Eye (tissue), 1 donor: Measurements from ENCODE around the gene RBM4B.

ENCODE experiments used
- DNase-seq: peaks from one replicate; pipeline ENCODE4 v3.0.0-alpha.2; 2015

Gene RBM4B

DNA sequence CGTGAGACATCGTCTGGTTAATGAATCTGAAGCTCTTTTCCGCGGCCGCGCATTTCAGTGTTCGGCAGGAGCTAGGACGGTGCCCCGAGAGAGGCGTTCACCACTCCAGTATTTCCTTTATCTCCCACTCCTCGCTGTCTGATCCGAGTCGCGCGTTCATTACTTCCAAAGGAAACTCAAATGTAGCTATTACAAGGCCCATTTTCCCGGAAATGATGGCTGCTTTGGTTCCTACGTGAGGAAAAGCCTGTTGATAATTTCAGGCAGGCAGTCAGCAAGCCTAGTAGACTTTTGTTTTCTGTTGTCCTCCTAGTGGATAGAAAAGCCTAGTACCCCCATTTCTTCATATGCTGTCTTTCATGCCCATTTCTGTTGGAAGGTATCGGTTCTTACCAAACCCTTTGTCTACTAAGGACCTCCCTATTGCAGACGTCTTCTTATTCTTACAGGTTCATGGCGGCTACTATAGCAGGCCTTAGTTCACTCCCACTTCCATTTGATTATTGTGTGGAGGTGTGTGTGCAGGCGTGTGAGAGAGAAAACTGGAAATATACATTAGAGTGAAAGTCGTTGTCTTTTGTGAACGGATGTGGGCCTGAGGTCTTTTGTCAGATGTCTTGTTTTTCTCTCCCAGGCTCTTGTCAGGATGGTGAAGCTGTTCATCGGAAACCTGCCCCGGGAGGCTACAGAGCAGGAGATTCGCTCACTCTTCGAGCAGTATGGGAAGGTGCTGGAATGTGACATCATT is 38.4 kb downstream of the RBM4B start:
- peak; percentile 80 for DNase-seq

DNA sequence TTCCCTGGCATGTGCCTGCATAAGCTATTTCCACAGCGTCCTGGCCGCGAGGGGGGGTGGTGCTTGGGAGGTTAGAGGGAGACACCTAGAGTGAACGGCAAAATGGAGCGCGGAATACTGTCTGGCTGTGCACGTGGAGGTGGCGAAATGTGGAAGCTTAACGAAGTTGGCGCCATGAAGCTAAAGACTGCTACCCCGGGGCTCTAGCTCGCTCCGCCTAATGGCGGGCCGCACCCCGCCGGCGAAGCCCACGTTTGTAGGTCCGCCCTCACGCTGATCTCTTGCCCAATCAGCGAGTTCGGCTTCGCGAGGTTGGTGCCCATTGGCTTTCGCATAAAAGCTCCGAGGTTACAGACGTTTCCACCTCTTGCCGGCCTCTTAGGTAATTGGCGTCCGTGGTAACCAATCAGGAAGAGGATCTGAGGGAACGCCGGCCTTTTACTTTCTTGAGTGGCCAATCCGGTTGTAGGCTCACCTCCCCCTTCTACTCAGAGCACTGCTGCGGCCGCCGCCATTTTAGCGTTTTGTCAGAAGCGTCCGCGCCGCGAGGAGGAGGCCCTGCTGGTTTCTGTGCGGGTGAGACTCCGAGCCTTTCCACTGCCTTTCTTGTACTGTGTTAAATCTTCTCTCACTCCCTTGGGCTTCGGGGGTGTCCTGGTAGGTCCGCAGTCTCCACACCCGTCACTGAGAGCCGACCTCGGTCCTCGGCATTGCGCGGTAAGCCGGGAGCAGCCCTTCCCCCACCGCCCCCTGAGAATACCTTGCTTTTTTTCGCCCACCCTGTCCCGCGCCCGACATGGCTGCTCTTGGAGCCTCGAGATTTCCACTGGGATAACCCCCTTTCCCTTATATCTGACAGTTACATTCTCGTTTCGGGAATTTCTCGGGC is 39.3 kb downstream of the RBM4B start, which contains the start of gene RBM4:
TSS of gene RBM4 (plus strand) at position 527 of the 889 bp plus-strand sequence. CDS start 1,009 bp downstream, outside the sequence.
- DNase-seq: peak; percentile 100

DNA sequence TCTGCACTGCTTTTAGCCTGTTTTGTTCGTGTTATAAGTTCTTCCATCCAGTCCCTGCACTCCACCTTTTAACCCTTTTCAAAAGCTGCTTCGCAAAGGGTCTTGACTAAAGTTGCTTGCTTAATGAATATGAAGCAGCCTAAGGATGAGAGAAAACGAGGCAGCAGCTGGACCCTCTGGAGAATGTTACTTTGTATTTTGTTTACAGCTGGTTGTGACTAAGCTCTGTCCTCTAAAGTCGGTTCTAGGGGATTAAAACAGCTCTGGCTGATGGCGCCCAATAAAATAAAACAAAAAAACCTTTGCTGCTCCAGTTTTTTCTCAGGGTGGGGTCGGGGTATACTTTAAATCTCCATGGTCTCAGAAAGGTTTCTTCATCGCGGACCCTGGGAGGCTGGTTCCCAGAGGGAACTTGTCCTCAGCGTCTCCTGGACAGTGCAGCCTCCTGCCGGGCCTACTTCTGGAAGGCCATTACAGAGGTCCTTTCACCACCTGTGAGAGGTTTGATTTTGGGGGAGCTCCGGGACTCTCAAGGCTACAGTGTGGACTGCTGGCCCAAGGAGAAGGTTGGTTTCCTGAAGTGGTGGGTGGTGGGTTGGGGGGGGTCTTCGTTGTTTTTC is 40.0 kb downstream of the RBM4B start:
- DNase-seq: peak; percentile 40

DNA sequence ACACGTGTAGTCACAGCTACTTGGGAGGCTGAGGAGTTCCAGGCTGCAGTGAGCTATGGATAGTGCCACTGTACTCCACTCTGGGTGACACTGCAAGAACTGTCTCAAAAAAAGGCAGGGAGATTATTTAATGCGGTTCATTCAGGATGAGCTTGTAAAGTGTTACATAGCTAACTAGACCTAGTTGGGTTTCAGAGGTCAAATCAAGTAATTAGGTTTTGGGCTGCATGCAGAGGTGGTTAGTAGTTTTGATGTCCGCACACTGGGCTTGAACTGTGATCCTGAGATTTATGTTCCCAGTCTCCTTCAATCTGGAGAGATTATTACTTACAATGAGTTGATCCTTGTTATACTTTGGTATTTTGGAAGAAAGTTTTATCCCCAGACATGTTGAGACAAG is 41.3 kb downstream of the RBM4B start:
- DNase-seq: no peak

DNA sequence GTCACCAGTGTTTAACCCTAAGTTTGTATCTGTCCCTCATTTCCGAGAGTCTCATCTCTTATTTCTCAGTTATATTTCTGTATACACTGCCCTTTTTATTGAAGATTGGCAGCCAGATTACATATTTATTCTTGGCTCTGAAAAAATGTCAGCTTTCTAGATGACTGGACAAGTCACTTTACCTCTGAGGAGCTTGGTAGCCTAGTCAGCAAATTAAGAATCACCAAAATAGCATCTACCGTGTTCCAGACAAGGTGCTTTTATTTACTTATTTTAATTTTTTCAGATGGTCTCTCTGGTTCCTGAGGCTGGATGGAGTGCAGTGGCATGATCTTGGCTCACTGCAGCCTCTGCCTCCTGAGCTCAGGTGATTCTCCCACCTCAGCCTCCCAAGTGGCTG is 44.7 kb downstream of the RBM4B start:
- no peak for DNase-seq

DNA sequence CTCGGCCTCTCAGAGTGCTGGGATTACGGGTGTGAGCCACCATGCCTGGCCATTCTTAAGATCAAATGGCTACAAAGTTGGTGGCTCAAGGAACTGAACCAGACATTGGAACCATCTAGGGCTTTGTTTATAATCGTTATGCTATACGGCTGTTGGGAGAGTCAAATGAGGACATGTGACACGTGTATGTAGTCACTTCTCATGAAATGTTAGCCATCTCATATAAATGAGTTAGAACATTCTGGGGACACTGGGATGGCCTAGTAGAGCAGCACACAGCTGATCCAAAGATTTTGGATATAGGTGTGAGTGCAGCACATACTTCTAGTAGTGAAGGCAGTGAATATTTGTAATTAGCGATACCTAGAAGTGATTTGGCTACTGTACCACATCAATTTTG is 45.8 kb downstream of the RBM4B start:
- no peak for DNase-seq

DNA sequence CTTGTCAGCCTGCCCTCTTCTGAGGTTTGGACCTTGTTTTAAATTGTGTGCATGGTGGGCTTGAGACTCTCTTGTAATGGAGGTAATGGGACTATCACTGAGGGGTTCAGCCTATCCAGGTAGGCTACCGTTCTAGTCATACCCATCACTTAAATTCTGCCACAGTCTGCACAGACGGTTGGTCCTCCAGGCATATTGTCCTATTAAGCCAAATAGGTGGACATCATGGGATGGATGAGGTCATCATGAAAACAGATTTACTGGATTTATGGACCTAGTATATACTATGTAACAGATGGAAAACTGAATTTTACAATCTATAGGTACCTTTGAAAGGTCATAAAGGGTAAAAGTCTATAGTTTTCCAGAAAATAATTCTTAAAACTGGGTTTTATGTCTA is 48.3 kb downstream of the RBM4B start:
- DNase-seq: no peak

DNA sequence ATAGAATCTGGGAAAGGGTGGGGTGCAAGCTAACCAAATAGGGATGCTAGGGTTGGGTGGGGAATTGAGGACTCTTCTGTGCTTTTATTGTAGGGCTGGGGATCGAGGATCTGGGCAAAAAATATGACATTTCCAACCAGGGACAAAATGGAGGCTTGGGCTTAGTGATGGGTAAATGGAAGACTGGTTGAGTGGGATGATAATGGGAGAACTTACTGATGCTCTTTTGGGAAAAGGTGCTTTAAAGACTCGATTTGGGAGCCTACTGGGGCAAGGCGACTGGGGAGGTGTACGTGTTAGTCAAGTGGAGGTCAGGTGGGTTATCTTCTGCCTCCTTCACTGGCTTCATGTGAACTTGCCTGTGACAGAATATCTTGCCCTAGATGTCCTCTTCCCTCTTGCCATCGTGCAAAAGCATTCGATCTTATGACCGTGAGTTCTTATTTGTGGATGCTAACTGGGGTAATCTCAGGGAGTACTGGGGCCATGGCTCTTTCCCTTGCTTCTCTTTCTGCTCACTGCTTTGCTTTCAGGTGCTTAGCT is 49.6 kb downstream of the RBM4B start:
- no peak for DNase-seq

DNA sequence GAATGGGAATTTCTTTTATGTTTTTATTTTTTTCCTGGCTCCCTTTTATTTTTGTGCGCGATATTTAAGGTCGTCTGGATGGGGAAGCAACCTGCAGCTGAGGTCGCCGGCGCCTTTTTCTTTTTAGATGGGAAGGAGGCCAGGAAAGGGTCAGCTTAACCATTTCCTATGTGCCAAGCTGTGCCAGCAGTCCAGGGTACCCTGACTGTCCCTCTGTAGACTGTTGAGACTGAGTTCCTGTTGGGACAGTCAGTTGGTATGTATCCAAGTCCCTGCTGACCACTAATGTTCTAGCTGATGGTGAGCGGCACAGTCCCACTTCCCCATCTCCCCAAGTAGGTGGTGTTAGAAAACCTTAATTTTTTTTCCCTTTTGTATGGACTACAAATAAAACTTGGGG is 50.8 kb downstream of the RBM4B start:
- DNase-seq: no peak

DNA sequence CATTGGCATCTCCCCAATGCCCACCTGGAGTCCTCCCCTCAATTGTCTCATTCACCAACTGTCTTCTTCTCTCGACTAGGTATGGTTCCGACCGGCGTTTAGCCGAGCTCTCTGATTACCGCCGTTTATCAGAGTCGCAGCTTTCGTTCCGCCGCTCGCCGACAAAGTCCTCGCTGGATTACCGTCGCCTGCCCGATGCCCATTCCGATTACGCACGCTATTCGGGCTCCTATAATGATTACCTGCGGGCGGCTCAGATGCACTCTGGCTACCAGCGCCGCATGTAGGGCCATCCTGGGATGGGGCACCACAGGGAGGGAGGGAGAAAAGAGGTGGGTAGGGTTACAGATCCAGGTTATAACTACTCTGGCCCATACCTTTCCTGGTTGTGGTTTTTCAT is 51.3 kb downstream of the RBM4B start:
- DNase-seq: no peak

DNA sequence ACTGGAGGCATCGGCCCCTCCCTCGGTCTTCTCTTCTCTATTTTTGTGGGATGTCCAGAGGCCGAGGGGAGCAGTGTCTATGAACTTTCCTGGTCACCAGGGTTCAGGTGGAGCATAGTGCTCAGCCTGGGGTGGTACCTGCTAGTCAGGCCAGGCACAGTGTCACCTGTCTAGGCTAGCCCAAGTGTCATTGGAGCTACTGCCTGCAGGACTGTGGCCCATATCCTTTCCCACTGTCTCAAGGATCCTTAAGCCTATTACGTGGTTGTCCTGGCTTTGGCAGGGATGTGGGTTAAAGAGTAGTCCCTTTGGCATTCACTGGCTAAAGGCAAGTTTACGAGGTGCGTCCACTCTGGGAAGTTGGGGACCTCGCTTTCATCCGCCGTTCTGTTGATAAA is 51.9 kb downstream of the RBM4B start:
- no peak for DNase-seq

DNA sequence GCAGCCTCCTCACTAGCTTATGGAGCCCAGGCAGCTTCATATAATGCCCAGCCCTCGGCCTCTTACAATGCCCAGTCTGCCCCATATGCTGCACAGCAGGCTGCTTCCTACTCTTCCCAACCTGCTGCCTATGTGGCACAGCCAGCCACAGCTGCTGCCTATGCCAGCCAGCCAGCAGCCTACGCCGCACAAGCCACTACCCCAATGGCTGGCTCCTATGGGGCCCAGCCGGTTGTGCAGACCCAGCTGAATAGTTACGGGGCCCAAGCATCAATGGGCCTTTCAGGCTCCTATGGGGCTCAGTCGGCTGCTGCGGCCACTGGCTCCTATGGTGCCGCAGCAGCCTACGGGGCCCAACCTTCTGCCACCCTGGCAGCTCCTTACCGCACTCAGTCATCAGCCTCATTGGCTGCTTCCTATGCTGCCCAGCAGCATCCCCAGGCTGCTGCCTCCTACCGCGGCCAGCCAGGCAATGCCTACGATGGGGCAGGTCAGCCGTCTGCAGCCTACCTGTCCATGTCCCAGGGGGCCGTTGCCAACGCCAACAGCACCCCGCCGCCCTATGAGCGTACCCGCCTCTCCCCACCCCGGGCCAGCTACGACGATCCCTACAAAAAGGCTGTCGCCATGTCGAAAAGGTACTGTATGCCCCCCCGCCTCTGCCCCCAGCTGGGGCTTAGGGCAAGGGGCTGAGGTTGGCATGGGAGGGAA is 52.5 kb downstream of the RBM4B start:
- no peak for DNase-seq

DNA sequence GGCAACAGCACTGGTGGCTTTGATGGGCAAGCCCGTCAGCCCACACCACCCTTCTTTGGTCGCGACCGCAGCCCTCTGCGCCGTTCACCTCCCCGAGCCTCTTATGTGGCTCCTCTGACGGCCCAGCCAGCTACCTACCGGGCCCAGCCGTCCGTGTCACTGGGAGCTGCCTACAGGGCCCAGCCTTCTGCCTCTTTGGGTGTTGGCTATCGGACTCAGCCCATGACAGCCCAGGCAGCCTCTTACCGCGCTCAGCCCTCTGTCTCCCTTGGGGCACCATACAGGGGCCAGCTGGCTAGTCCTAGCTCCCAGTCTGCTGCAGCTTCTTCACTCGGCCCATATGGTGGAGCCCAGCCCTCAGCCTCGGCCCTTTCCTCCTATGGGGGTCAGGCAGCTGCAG is 53.2 kb downstream of the RBM4B start:
- DNase-seq: no peak

DNA sequence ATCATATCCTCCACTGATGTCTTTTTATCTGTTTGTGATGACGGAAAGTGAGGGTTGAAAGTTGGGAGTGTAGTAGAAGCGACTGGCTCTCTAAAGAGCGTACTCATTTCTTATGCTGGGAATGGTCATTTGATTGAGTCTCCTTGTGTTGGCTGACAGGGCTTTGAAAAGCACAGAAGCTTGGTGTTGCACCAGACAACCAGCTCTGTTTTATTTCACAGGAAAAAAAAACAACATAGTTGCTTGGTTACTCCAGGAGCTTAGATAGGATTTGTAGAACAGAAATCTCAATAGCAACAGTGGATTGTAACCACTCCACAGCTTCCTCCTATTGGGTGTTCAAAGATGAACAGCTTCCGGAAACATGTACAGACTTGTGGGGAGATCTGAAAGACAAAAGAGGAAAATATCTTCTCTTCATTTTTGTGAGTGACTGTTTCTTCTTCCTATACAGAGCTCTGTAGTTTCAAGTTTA is 58.6 kb downstream of the RBM4B start:
- no peak for DNase-seq

DNA sequence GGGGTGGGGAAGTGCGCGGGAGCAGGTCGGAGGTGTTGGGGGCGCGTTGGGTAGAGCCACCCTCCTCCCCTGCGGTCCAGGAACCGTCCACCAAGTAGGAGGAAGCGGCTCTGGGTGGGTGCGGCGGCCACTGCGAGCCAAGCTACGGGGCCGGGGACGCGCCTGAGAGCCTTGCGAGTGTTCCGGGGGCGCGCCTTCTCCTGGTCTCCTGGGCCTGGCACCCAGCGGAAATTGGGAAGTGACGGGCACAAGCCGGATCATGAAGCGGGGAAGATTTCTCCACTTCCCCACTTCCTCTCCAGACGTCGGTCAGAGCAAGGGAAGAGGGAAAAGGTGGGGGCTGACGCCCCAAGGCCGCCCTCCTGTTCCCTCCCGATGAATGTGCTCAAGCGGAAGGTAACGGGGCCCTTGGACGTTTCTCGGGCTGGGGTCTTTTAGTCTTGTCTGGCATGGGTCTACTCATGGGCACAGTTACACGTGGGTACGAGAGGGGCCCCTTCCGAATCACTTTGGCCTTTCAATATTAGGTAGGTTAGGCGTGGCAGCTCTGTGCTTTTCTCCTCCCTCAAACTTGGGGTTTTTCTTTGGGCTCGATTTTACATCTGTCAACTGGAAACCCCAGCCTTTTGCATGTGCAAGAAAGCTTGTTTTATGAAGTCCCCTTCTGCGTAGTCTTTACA is 60.4 kb downstream of the RBM4B start:
- DNase-seq: no peak

DNA sequence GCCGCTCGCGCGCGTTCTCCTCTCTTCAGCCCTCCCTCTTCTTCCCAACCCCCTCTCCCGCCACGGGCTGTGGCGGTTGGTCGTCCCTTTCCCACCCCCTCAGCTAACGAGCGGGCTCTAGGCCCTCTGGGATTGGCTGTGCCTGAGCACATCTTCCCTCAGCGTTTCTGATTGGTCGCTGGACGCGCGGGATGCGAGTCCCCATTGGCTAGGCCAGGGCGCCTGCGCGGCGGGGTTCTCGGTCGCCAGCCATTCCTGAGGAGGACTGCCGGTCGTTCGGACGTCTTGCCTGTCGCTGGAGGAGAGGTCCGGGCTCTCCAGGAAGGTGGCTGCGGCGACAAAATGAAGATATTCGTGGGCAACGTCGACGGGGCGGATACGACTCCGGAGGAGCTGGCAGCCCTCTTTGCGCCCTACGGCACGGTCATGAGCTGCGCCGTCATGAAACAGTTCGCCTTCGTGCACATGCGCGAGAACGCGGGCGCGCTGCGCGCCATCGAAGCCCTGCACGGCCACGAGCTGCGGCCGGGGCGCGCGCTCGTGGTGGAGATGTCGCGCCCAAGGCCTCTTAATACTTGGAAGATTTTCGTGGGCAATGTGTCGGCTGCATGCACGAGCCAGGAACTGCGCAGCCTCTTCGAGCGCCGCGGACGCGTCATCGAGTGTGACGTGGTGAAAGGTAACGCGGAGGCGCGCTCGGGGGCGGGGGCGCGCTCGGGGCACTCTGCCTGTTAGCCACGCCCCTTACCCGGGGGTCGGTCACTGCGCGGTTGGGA is 61.1 kb downstream of the RBM4B start, which contains the start of gene RBM14:
TSS of gene RBM14 (plus strand) at position 252 of the 776 bp plus-strand sequence. CDS start at position 343, 91 bp downstream.
- DNase-seq: peak; percentile 99
